BE2C (cell line): ENCODE measurements around the gene ERG.

Experiments used
- DNase-seq: peaks from one replicate; pipeline ENCODE4 v3.0.0-alpha.2; 2020
- H3K27me3 ChIP-seq: fragments of 250-450 bp; sonication (Bioruptor Pico); 2 replicates; pipeline ENCODE4 v1.5.1; 2020; ENCODE audit warnings: mild to moderate bottlenecking
- H3K36me3 ChIP-seq: fragments of 250-450 bp; sonication (Bioruptor Pico); 2 replicates; pipeline ENCODE4 v1.5.1; 2020; ENCODE audit warnings: mild to moderate bottlenecking
- H3K4me1 ChIP-seq: fragments of 250-450 bp; sonication (Bioruptor Pico); 2 replicates; pipeline ENCODE4 v1.5.1; 2020
- H3K4me3 ChIP-seq: 2 replicates; pipeline ENCODE4 v1.5.1; 2011; ENCODE audit warnings: low read depth, low read length
- H3K9me3 ChIP-seq: fragments of 250-450 bp; sonication (Bioruptor Pico); 2 replicates; pipeline ENCODE4 v1.5.1; 2020
- TF ChIP-seq, protein P1 (sequence below): IDR thresholded peaks from 2 replicates; pipeline ENCODE4 v1.5.1; 2012; ENCODE audit warnings: mild to moderate bottlenecking, low read depth, low read length

The ERG gene

DNA sequence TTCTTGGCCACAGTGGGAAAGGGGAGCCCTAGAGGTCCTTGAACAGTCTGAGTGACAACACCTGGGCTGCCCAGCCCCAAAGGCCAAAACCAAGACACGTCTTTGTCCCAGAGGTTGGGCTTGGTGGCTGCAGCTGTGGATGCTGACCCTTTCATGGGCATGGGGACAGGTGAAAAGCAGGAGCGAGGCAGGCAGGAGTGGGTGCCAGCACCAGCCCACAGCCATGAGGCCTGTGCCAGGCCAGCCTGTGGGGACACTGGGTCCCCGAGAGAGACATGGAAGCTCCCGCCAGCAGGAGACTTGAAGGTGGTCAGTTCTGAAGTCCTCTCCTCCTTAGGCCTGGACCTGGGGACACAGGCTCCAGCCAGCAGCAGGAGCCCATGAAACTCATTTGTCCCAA lies 142.9 kb downstream of the ERG start:
- DNase-seq, result no peak
- Histone ChIP-seq H3K4me1 (no peaks in the 10 kb centered on the region), H3K27me3 (no peaks in the 10 kb centered on the region; the same call in 1 of the 2 replicates), H3K9me3 (no peaks in the 10 kb centered on the region), H3K4me3 (no peak overlapping the region), H3K36me3 (no peaks in the 10 kb centered on the region)
- TF ChIP-seq, protein P1, sequence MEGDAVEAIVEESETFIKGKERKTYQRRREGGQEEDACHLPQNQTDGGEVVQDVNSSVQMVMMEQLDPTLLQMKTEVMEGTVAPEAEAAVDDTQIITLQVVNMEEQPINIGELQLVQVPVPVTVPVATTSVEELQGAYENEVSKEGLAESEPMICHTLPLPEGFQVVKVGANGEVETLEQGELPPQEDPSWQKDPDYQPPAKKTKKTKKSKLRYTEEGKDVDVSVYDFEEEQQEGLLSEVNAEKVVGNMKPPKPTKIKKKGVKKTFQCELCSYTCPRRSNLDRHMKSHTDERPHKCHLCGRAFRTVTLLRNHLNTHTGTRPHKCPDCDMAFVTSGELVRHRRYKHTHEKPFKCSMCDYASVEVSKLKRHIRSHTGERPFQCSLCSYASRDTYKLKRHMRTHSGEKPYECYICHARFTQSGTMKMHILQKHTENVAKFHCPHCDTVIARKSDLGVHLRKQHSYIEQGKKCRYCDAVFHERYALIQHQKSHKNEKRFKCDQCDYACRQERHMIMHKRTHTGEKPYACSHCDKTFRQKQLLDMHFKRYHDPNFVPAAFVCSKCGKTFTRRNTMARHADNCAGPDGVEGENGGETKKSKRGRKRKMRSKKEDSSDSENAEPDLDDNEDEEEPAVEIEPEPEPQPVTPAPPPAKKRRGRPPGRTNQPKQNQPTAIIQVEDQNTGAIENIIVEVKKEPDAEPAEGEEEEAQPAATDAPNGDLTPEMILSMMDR, result no peak

DNA sequence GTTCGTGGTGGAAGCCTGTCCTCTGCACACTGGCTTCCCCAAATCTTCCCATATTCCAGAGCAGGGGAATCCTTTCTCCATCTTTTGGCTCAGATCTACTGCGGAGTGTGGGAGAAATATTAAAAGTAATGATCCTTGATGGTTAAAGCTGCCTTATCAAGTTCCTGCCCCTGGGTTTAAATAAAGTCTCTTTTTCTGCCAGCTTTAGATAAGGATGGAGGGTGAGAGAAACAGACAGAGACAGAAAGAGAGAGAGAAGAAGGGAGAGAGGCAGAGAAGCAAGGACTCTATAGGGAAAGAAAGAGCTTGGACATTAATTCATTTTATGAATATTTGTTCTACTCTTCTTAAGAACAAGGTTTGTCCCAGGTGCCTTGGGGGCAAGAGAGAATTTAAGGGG lies 143.5 kb downstream of the ERG start:
- Histone ChIP-seq H3K9me3 (no peaks in the 10 kb centered on the region), H3K4me3 (no peak overlapping the region), H3K27me3 (no peaks in the 10 kb centered on the region; the same call in 1 of the 2 replicates), H3K36me3 (no peaks in the 10 kb centered on the region), H3K4me1 (no peaks in the 10 kb centered on the region)
- no peak for DNase-seq
- TF ChIP-seq, protein P1, result no peak

- TF ChIP-seq, protein P1, result no peak
- Histone ChIP-seq H3K36me3 (no peaks in the 10 kb centered on the region), H3K27me3 (no peaks in the 10 kb centered on the region; the same call in none of the 2 replicates), H3K4me1 (no peaks in the 10 kb centered on the region), H3K4me3 (no peak overlapping the region), H3K9me3 (no peaks in the 10 kb centered on the region)
- DNase-seq, result no peak
Observed at GRCh38 chr21:38354231-38354630, 144.0 kb downstream of the ERG start.

DNA sequence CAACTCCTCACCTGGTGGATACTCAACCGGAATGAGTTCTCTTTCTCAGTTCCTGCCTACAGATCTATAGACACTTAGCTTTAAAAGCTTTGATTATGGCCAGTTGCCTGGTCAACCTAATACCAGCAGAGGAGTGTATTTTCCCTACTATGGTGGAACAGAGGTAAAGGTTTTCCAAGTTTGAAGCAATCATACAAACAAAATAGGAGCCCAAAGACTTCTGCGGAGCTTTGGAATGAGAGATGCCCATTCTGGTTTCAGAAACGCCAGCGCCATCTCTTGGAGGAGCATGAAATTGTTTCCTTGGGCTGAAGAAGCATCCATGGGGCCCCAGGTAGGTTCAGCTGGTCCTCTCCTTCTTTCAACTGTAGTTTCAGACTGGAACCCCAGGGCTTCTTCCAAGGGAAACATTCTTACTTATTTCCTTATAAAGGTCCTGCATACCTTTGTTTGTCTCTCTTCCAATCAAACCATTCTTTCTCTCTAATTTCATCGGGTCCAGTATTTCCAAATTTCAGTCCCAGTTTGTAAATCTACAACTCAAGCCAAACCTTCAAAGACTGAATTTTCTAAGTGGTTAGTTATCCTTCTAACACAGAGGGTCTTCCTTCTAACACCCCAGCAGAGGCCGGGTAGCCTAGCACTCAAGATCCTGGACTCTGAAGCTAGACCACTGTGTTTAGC lies 145.6 kb downstream of the ERG start:
- peaks cover 8% of the 10 kb centered on the region for H3K27me3 ChIP-seq
- H3K4me3 ChIP-seq, result no peak overlapping the region
- H3K9me3 ChIP-seq, result no peaks in the 10 kb centered on the region
- TF ChIP-seq, protein P1, result peak; percentile 58
- peak; percentile 29 for DNase-seq
- no peaks in the 10 kb centered on the region for H3K4me1 ChIP-seq
- no peaks in the 10 kb centered on the region for H3K36me3 ChIP-seq

DNA sequence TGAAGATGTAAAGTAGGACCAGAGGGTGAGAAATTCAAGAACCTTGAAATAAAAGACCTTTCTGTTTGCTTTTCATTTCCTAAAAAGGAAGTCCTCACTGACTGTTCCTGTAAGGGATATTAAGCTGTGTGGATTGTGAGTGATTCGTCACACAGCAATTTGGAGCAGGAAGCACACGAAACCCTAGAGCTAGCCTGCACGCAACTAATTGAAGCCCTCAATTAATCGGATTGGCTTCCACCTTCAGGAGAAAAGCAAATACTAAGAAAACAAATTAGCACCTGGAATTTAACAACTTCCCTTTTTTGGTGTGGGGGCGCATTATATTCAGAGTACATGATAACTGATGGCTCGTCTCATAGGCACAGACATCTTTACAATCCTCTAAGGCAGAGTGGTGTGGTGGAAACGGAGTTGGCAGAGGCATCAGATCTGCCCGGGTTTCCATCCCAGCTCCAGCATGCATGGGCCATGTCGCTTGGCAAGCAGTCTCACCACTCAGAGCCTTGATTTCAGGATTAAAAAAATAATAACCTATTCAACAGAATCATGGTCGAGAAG lies 146.2 kb downstream of the ERG start:
- Histone ChIP-seq H3K36me3 (no peaks in the 10 kb centered on the region), H3K9me3 (no peaks in the 10 kb centered on the region), H3K27me3 (peaks cover 8% of the 10 kb centered on the region), H3K4me3 (no peak overlapping the region), H3K4me1 (no peaks in the 10 kb centered on the region)
- TF ChIP-seq, protein P1, result no peak
- DNase-seq, result no peak

DNA sequence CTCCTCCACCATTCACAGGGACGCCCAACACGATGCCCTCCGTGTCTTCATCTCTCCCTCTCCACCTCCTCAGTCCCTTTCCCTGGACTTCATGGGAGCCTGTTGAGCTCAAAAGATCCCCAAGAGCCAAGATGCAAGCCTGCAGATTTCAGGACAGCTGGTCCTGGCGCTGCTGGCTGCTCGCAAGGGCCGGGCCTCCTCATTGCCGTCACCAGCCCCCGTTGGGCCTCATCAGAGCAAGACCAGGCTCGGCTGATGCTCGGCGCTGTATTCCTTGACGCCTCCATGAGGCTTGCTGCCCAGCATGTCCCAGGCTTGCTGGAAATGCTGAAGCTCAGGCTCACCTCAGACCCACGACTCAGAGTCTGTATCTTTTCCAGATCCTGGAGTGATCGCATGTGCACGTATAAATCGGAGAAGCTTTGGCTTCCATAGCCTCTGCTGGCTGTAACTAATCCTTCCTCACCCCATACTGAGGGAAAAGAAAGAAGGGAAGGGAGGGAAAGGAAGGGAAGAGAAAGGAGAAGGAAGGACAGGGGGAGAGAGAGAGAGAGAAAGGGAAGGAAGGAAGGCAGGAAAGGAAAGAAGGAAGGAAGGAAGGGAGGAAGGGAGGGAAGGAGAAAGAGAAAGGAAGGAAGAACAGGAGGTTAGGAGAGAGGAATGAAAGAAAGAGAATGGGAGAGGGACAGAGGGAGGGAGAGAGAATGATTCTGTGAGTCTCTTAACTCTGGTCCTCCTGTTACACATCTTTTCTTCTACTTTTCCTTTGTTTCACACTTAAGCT lies 146.9 kb downstream of the ERG start:
- no peak for DNase-seq
- Histone ChIP-seq H3K27me3 (peaks cover 8% of the 10 kb centered on the region), H3K4me3 (no peak overlapping the region), H3K4me1 (no peaks in the 10 kb centered on the region), H3K36me3 (no peaks in the 10 kb centered on the region), H3K9me3 (no peaks in the 10 kb centered on the region)
- TF ChIP-seq, protein P1, result no peak
